GM18519 (cell line): ENCODE data around the gene RASAL2.
"Not testable (repeated sequence)": the region's sequence is repeated elsewhere in the genome, so short reads cannot be mapped to it uniquely, and the experiment has no call there.

ENCODE experiments used
- ATAC-seq: cut with Tn5 transposase; IDR thresholded peaks from one replicate; pipeline ENCODE4 v1.9.1; 2021; ENCODE audit warnings: mild to moderate bottlenecking, moderate library complexity; ENCODE audit not compliant: unreplicated experiment, low FRiP score

The RASAL2 gene

GRCh38 chr1:178151831-178152230 is 57.9 kb downstream of the RASAL2 start:
- ATAC-seq, result no peak

DNA sequence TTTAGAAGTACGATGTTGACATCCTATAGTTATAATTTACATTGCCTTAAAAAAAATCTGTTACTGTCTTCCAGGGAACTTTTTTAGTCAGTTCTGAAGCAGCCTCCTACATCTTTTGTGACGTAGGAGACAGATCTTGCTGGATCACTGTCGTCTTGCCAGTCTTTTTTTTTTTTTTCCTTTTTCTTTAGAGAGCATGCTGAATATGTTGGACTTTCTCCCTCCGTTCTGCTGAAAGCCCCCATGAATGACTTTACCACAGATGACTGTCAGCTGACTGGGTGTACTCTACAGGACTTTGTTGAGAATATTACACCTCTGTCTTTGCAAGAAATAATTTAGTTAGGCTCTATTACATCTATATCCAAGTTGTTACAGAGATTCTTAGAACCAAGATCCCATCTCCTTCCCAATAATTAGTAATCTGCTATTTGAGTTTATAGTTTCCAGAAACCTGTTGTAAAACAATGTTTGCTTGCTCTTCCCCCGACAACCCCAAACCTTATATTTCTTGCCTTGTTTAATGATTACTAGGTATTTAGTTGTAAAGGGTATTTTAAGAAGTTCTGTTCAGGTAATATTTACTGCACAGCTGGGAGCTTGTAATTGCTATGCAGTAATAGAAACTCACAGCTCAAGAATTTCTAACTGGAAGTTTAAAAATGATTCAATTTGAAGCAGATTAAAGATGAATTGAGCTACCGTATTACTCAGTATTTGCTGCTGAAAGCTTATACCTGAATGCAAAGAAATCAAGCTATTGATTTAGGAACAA is 61.8 kb downstream of the RASAL2 start:
- no peak for ATAC-seq

DNA sequence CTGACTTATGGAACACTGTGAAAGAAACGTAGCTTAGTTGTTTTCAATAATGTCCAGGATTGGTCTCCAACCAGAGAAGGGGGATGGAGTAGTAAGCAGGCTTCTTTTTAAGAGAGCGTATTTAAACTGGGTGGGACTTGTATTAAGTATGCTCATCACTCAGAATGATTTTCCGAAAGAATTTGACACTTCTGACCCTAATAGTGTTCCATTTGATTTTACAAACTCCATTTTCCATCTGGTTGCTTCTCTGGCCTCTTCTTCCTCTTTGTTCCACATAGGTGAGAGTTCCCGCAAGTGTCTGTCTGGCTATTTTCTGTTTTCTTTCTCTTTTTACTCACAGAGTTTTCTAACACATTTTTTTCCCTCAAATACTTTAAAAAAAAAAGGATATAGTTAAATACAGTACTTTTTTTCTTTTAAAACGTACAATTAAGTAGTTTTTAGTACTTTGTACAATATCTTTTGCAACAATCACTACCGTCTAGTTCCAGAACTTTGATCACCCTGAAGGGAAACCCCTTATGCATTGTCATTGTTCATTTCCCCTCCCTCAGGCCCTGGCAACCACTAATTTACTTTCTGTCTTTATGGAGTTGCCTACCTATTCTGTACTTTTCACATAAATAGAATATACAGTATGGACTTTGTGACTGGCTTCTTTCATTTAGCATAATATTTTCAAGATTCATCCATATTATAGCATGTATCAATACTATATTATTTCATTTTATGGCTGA is 67.0 kb downstream of the RASAL2 start:
- ATAC-seq, result no peak

DNA sequence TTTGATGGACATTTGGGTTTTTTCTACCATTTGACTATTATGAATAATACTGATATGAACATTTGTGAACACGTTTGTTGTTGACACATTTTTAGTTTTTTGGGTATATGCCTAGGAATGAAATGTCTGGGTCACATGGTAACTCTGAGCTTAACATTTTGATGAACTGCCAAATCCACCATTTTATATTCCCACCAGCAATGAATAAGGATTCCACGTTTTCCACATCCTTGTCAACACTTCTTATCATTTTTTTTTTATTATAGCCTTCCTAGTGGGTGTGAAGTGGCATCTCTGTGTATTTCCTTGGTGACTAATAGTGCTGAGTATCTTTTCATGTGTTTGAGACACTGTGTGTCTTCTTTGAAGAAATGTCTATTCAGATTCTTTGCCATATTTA is 67.6 kb downstream of the RASAL2 start:
- no peak for ATAC-seq

DNA sequence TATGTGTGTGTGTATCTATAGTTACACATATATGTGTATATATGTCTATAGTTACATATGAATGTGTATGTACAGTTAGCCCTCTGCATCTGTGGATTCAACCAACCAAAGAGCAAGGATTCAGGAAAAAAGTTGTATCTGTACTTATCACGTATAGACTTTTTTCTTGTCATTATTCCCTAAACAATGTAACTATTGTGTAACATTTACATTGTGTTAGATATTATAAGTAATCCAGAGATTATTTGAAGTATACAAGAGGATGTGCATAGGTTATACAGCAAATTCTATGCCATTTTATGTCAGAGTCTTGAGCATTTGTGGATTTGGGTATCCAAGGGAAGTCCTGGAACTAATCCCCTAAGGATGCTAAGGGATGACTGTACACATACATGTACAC is 71.3 kb downstream of the RASAL2 start:
- ATAC-seq, result no peak

- no peak for ATAC-seq
Observed at GRCh38 chr1:178166429-178167024, 72.6 kb downstream of the RASAL2 start.

- no peak for ATAC-seq
Observed at GRCh38 chr1:178168536-178168935, 74.6 kb downstream of the RASAL2 start.

GRCh38 chr1:178169649-178170048 is 75.7 kb downstream of the RASAL2 start:
- no peak for ATAC-seq

DNA sequence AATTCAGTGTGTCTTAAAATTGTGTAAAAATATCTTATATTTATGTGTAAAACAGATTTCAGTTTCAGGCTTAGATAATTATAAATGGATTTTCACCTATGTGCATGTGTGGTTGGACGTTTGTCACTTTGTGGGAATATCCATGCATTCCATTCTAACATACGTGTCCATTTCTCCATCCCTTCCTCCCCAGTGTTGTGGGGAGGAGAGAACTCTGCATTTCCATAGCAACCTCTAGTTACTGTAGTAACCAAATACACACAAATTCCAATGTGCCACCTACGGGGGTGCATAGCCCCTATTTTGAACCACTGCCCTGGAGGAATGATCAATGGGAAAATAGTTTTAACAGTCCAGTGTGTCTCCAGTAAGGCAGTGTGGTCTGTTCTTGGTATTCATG is 79.0 kb downstream of the RASAL2 start:
- ATAC-seq, result no peak

GRCh38 chr1:178174539-178174938 is 80.6 kb downstream of the RASAL2 start:
- ATAC-seq, result no peak

- ATAC-seq, result no peak
Observed at GRCh38 chr1:178180405-178180804, 86.5 kb downstream of the RASAL2 start.

GRCh38 chr1:178183796-178184195 is 89.9 kb downstream of the RASAL2 start:
- ATAC-seq, result no peak

DNA sequence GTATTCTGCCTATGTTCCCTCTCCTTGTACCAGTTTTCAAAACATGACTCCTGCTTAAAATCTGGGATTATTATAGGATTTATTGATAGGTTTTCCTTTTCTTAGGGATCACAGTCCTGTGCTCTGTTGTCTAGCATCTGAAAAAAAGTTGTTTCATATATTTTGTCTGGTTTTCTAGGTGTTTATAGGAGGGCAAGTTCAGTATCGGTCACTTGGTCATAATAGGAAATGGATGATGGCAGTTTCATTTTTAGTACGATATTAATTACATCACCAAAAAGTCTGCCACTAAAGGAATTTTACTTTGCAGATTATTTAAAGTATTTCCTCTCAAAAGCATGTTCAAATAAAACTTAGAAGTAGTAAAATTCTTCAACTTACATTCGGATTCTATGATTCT is 94.4 kb downstream of the RASAL2 start:
- ATAC-seq, result no peak

- no peak for ATAC-seq
Observed at GRCh38 chr1:178189814-178190213, 95.9 kb downstream of the RASAL2 start.

- ATAC-seq, result no peak
Observed at GRCh38 chr1:178190881-178191280, 97.0 kb downstream of the RASAL2 start.

DNA sequence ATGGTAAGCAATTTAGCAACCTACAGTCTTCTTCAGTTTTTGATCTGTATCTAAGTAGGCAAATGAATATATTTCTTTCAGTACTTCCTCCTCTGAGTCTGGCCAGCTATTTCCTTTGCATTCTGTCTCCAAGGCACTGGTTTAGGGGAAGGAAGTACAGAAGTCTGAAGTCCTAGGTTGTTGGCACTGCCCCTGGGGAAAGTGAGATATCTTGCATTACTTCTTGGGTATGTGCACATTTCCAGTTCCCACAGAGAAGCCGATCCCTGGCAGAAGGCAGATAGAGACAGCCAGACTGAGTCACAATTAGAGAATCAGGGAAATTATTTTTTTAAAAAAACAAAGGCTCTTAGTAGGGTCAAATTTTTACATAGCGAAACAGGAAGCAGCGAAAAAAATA is 98.8 kb downstream of the RASAL2 start:
- ATAC-seq, result no peak

- ATAC-seq, result no peak
Observed at GRCh38 chr1:178196631-178197030, 102.7 kb downstream of the RASAL2 start.

GRCh38 chr1:178202095-178202494 is 108.2 kb downstream of the RASAL2 start:
- ATAC-seq, result not testable (repeated sequence)

DNA sequence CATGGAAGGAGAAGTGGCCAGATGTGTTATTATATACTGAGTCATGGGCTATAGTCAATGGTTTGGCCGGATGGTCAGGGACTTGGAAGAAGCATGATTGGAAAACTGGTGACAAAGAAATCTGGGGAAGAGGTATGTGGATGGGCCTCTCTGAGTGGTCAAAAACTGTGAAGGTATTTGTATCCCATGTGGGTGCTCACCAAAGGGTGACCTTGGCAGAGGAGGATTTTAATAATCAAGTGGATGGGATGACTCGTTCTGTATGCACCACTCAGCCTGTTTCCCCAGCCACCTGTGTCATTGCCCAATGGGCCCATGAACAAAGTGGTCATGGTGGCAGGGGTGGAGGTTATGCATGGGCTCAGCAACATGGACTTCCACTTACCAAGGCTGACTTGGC is 108.6 kb downstream of the RASAL2 start:
- not testable (repeated sequence) for ATAC-seq

- not testable (repeated sequence) for ATAC-seq
Observed at GRCh38 chr1:178208269-178208856, 114.5 kb downstream of the RASAL2 start.

- ATAC-seq, result no peak
Observed at GRCh38 chr1:178209935-178210334, 116.0 kb downstream of the RASAL2 start.
